ENCODE data around the gene RPTOR.

The RPTOR gene

GRCh38 chr17:80647746-80648145 lies 103.1 kb downstream of the RPTOR start:
- WGBS (ENCODE audit: extremely low coverage, insufficient coverage, low lambda C conversion rate), result no CpG with 5 or more reads among the region's 6 CpGs
- DNase-seq, result no peak
- Histone ChIP-seq H3K79me1 (ENCODE audit: low read length) (peaks cover 36% of the 10 kb centered on the region), H3K9ac (ENCODE audit: low read length) (no peak overlapping the region), H3K18ac (ENCODE audit: low read length) (no peak overlapping the region), H3K4ac (ENCODE audit: low read depth, low read length) (no peak overlapping the region), H3K56ac (ENCODE audit: low read length) (no peak overlapping the region), H2AK5ac (ENCODE audit: low read length) (no peak overlapping the region), H3K4me1 (ENCODE audit: control insufficient read depth, low read depth, low read length) (peaks cover 17% of the 10 kb centered on the region), H3K27ac (ENCODE audit: low read depth, low read length) (no peak overlapping the region), H3K4me3 (ENCODE audit: low read length) (no peak overlapping the region), H2BK5ac (ENCODE audit: low read length) (no peak overlapping the region), H3K23ac (ENCODE audit: low read length) (no peak overlapping the region), H3K36me3 (ENCODE audit: control insufficient read depth, insufficient read depth, low read length) (no peaks in the 10 kb centered on the region), H2BK120ac (ENCODE audit: low read depth, low read length) (no peak overlapping the region), H3K27me3 (ENCODE audit: insufficient read depth, low read length, poor library complexity) (no peaks in the 10 kb centered on the region), H3K79me2 (ENCODE audit: control insufficient read depth, insufficient read depth, low read length) (peaks cover 14% of the 10 kb centered on the region), H4K5ac (ENCODE audit: low read length) (no peak overlapping the region), H4K8ac (ENCODE audit: low read depth, low read length) (no peak overlapping the region), H2BK15ac (replicated peaks; ENCODE audit: low read depth) (no peak overlapping the region), H3K4me2 (ENCODE audit: low read length) (no peak overlapping the region)

- Histone ChIP-seq H2AK5ac (ENCODE audit: low read length) (no peak overlapping the region), H4K5ac (ENCODE audit: low read length) (no peak overlapping the region), H3K23ac (ENCODE audit: low read length) (no peak overlapping the region), H3K56ac (ENCODE audit: low read length) (no peak overlapping the region), H3K36me3 (ENCODE audit: control insufficient read depth, insufficient read depth, low read length) (no peaks in the 10 kb centered on the region), H2BK5ac (ENCODE audit: low read length) (no peak overlapping the region), H3K79me2 (ENCODE audit: control insufficient read depth, insufficient read depth, low read length) (peaks cover 18% of the 10 kb centered on the region), H4K8ac (ENCODE audit: low read depth, low read length) (no peak overlapping the region), H2BK15ac (replicated peaks; ENCODE audit: low read depth) (no peak overlapping the region), H2BK120ac (ENCODE audit: low read depth, low read length) (no peak overlapping the region), H3K79me1 (ENCODE audit: low read length) (peaks cover 38% of the 10 kb centered on the region), H3K9ac (ENCODE audit: low read length) (no peak overlapping the region), H3K4me2 (ENCODE audit: low read length) (no peak overlapping the region), H3K18ac (ENCODE audit: low read length) (no peak overlapping the region), H3K27ac (ENCODE audit: low read depth, low read length) (no peak overlapping the region), H3K4me3 (ENCODE audit: low read length) (no peak overlapping the region), H3K4me1 (ENCODE audit: control insufficient read depth, low read depth, low read length) (peaks cover 17% of the 10 kb centered on the region), H3K4ac (ENCODE audit: low read depth, low read length) (no peak overlapping the region), H3K27me3 (ENCODE audit: insufficient read depth, low read length, poor library complexity) (no peaks in the 10 kb centered on the region)
- WGBS (ENCODE audit: extremely low coverage, insufficient coverage, low lambda C conversion rate), result no CpG with 5 or more reads among the region's 10 CpGs
- no peak for DNase-seq
These were observed 104.6 kb downstream of the RPTOR start for GRCh38 chr17:80649200-80649644.

GRCh38 chr17:80649672-80650330 lies 105.2 kb downstream of the RPTOR start:
- Histone ChIP-seq H2BK5ac (ENCODE audit: low read length) (peak overlapping the region; percentile 6), H2BK15ac (replicated peaks; ENCODE audit: low read depth) (no peak overlapping the region), H2BK120ac (ENCODE audit: low read depth, low read length) (no peak overlapping the region), H2AK5ac (ENCODE audit: low read length) (peak overlapping the region; percentile 54), H3K4me1 (ENCODE audit: control insufficient read depth, low read depth, low read length) (peaks cover 17% of the 10 kb centered on the region), H3K27ac (ENCODE audit: low read depth, low read length) (no peak overlapping the region), H3K23ac (ENCODE audit: low read length) (no peak overlapping the region), H3K27me3 (ENCODE audit: insufficient read depth, low read length, poor library complexity) (no peaks in the 10 kb centered on the region), H3K18ac (ENCODE audit: low read length) (no peak overlapping the region), H3K36me3 (ENCODE audit: control insufficient read depth, insufficient read depth, low read length) (no peaks in the 10 kb centered on the region), H3K9ac (ENCODE audit: low read length) (no peak overlapping the region), H3K4me3 (ENCODE audit: low read length) (no peak overlapping the region), H3K79me2 (ENCODE audit: control insufficient read depth, insufficient read depth, low read length) (peaks cover 18% of the 10 kb centered on the region), H4K5ac (ENCODE audit: low read length) (no peak overlapping the region), H3K79me1 (ENCODE audit: low read length) (peaks cover 37% of the 10 kb centered on the region), H3K4ac (ENCODE audit: low read depth, low read length) (no peak overlapping the region), H3K4me2 (ENCODE audit: low read length) (no peak overlapping the region), H4K8ac (ENCODE audit: low read depth, low read length) (no peak overlapping the region), H3K56ac (ENCODE audit: low read length) (peak overlapping the region; percentile 58)
- WGBS (ENCODE audit: extremely low coverage, insufficient coverage, low lambda C conversion rate), result no CpG with 5 or more reads among the region's 14 CpGs
- peak; percentile 90 for DNase-seq

GRCh38 chr17:80650331-80650672 lies 105.7 kb downstream of the RPTOR start:
- no peak overlapping the region for H3K4me3 ChIP-seq (ENCODE audit: low read length)
- H4K8ac ChIP-seq (ENCODE audit: low read depth, low read length), result no peak overlapping the region
- no peak overlapping the region for H2BK120ac ChIP-seq (ENCODE audit: low read depth, low read length)
- peak overlapping the region; percentile 6 for H2BK5ac ChIP-seq (ENCODE audit: low read length)
- H2BK15ac ChIP-seq (replicated peaks; ENCODE audit: low read depth), result no peak overlapping the region
- peaks cover 35% of the 10 kb centered on the region for H3K79me1 ChIP-seq (ENCODE audit: low read length)
- no peaks in the 10 kb centered on the region for H3K36me3 ChIP-seq (ENCODE audit: control insufficient read depth, insufficient read depth, low read length)
- no peak overlapping the region for H3K23ac ChIP-seq (ENCODE audit: low read length)
- peaks cover 18% of the 10 kb centered on the region for H3K79me2 ChIP-seq (ENCODE audit: control insufficient read depth, insufficient read depth, low read length)
- H3K27ac ChIP-seq (ENCODE audit: low read depth, low read length), result no peak overlapping the region
- H3K4ac ChIP-seq (ENCODE audit: low read depth, low read length), result no peak overlapping the region
- H3K18ac ChIP-seq (ENCODE audit: low read length), result no peak overlapping the region
- H3K4me1 ChIP-seq (ENCODE audit: control insufficient read depth, low read depth, low read length), result peaks cover 17% of the 10 kb centered on the region
- H2AK5ac ChIP-seq (ENCODE audit: low read length), result peak overlapping the region; percentile 54
- no peak for DNase-seq
- no peak overlapping the region for H3K4me2 ChIP-seq (ENCODE audit: low read length)
- H3K27me3 ChIP-seq (ENCODE audit: insufficient read depth, low read length, poor library complexity), result no peaks in the 10 kb centered on the region
- H4K5ac ChIP-seq (ENCODE audit: low read length), result no peak overlapping the region
- WGBS (ENCODE audit: extremely low coverage, insufficient coverage, low lambda C conversion rate), result no CpG with 5 or more reads among the region's 8 CpGs
- peak overlapping the region; percentile 58 for H3K56ac ChIP-seq (ENCODE audit: low read length)
- peak overlapping the region; percentile 14 for H3K9ac ChIP-seq (ENCODE audit: low read length)

- DNase-seq, result peak; percentile 90
- Histone ChIP-seq H2BK15ac (replicated peaks; ENCODE audit: low read depth) (no peak overlapping the region), H3K27ac (ENCODE audit: low read depth, low read length) (no peak overlapping the region), H3K27me3 (ENCODE audit: insufficient read depth, low read length, poor library complexity) (no peaks in the 10 kb centered on the region), H4K8ac (ENCODE audit: low read depth, low read length) (no peak overlapping the region), H3K18ac (ENCODE audit: low read length) (no peak overlapping the region), H3K79me1 (ENCODE audit: low read length) (peaks cover 36% of the 10 kb centered on the region), H3K79me2 (ENCODE audit: control insufficient read depth, insufficient read depth, low read length) (peaks cover 20% of the 10 kb centered on the region), H3K56ac (ENCODE audit: low read length) (no peak overlapping the region), H3K23ac (ENCODE audit: low read length) (no peak overlapping the region), H3K4ac (ENCODE audit: low read depth, low read length) (no peak overlapping the region), H3K36me3 (ENCODE audit: control insufficient read depth, insufficient read depth, low read length) (no peaks in the 10 kb centered on the region), H3K4me1 (ENCODE audit: control insufficient read depth, low read depth, low read length) (peaks cover 17% of the 10 kb centered on the region), H3K4me2 (ENCODE audit: low read length) (no peak overlapping the region), H2AK5ac (ENCODE audit: low read length) (no peak overlapping the region), H2BK5ac (ENCODE audit: low read length) (no peak overlapping the region), H3K4me3 (ENCODE audit: low read length) (no peak overlapping the region), H3K9ac (ENCODE audit: low read length) (no peak overlapping the region), H4K5ac (ENCODE audit: low read length) (no peak overlapping the region), H2BK120ac (ENCODE audit: low read depth, low read length) (no peak overlapping the region)
- no CpG with 5 or more reads among the region's 17 CpGs for WGBS (ENCODE audit: extremely low coverage, insufficient coverage, low lambda C conversion rate)
These were observed 106.3 kb downstream of the RPTOR start for GRCh38 chr17:80650751-80651518.

All from mesendoderm (in vitro differentiated cells).